ENCODE data around the gene GNG4.

Gene GNG4

GRCh38 chr1:235562589-235562988 is 87.0 kb downstream of the GNG4 start:
- H2AFZ ChIP-seq (ENCODE audit: low read depth, low read length), result no peak overlapping the region
- no peak overlapping the region for H3K27ac ChIP-seq (ENCODE audit: low read length)
- no peak overlapping the region for H3K9ac ChIP-seq (ENCODE audit: low read length)
- H3K4me1 ChIP-seq (ENCODE audit: low read length), result no peaks in the 10 kb centered on the region
- H3K9me3 ChIP-seq (ENCODE audit: insufficient read depth, low read length), result no peaks in the 10 kb centered on the region
- H3K4me2 ChIP-seq (ENCODE audit: low read length), result no peak overlapping the region
- TF ChIP-seq EZH2phosphoT487 (IDR thresholded peaks at IDR 0.05; ENCODE audit: low read depth), result no peak
- TF ChIP-seq, protein P1, sequence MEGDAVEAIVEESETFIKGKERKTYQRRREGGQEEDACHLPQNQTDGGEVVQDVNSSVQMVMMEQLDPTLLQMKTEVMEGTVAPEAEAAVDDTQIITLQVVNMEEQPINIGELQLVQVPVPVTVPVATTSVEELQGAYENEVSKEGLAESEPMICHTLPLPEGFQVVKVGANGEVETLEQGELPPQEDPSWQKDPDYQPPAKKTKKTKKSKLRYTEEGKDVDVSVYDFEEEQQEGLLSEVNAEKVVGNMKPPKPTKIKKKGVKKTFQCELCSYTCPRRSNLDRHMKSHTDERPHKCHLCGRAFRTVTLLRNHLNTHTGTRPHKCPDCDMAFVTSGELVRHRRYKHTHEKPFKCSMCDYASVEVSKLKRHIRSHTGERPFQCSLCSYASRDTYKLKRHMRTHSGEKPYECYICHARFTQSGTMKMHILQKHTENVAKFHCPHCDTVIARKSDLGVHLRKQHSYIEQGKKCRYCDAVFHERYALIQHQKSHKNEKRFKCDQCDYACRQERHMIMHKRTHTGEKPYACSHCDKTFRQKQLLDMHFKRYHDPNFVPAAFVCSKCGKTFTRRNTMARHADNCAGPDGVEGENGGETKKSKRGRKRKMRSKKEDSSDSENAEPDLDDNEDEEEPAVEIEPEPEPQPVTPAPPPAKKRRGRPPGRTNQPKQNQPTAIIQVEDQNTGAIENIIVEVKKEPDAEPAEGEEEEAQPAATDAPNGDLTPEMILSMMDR (IDR thresholded peaks at IDR 0.05; ENCODE audit: low read depth, low read length), result no peak
- no peaks in the 10 kb centered on the region for H3K79me2 ChIP-seq (ENCODE audit: low read length)
- no peak overlapping the region for H3K4me3 ChIP-seq (ENCODE audit: low read length)
- H3K27me3 ChIP-seq (ENCODE audit: low read depth, low read length), result peaks cover 14% of the 10 kb centered on the region
- no peaks in the 10 kb centered on the region for H3K36me3 ChIP-seq (replicated peaks; ENCODE audit: low read depth, low read length)
- H4K20me1 ChIP-seq (ENCODE audit: insufficient read depth, low read length), result no peaks in the 10 kb centered on the region

- Histone ChIP-seq H3K79me2 (ENCODE audit: low read length) (no peaks in the 10 kb centered on the region), H2AFZ (ENCODE audit: low read depth, low read length) (no peak overlapping the region)
Measured at GRCh38 chr1:235558621-235559169, 90.9 kb downstream of the GNG4 start.

GRCh38 chr1:235557495-235557894 is 92.1 kb downstream of the GNG4 start:
- H3K79me2 ChIP-seq (ENCODE audit: low read length), result no peaks in the 10 kb centered on the region
- 0 out of 2 replicates have a peak, but pooled peaks cover 5% of the 10 kb centered on the region for H3K27me3 ChIP-seq (ENCODE audit: low read depth, low read length)
- H4K20me1 ChIP-seq (ENCODE audit: insufficient read depth, low read length), result no peaks in the 10 kb centered on the region
- H3K9me3 ChIP-seq (ENCODE audit: insufficient read depth, low read length), result no peaks in the 10 kb centered on the region
- no peak overlapping the region for H3K9ac ChIP-seq (ENCODE audit: low read length)
- H3K27ac ChIP-seq (ENCODE audit: low read length), result no peak overlapping the region
- H3K4me3 ChIP-seq (ENCODE audit: low read length), result no peak overlapping the region
- H3K4me1 ChIP-seq (ENCODE audit: low read length), result no peaks in the 10 kb centered on the region
- H3K36me3 ChIP-seq (replicated peaks; ENCODE audit: low read depth, low read length), result no peaks in the 10 kb centered on the region
- no peak overlapping the region for H3K4me2 ChIP-seq (ENCODE audit: low read length)
- TF ChIP-seq, protein P1 (IDR thresholded peaks at IDR 0.05; ENCODE audit: low read depth, low read length), result peak; percentile 41
- no peak for TF ChIP-seq EZH2phosphoT487 (IDR thresholded peaks at IDR 0.05; ENCODE audit: low read depth)
- H2AFZ ChIP-seq (ENCODE audit: low read depth, low read length), result no peak overlapping the region

More at GRCh38 chr1:235558621-235559169, 90.9 kb downstream of the GNG4 start:
- H4K20me1 ChIP-seq (ENCODE audit: insufficient read depth, low read length), result no peaks in the 10 kb centered on the region
- 0 out of 2 replicates have a peak, but pooled peaks cover 7% of the 10 kb centered on the region for H3K27me3 ChIP-seq (ENCODE audit: low read depth, low read length)
- no peak overlapping the region for H3K4me2 ChIP-seq (ENCODE audit: low read length)
- no peak overlapping the region for H3K9ac ChIP-seq (ENCODE audit: low read length)
- no peaks in the 10 kb centered on the region for H3K9me3 ChIP-seq (ENCODE audit: insufficient read depth, low read length)
- no peaks in the 10 kb centered on the region for H3K36me3 ChIP-seq (replicated peaks; ENCODE audit: low read depth, low read length)
- TF ChIP-seq, protein P1 (IDR thresholded peaks at IDR 0.05; ENCODE audit: low read depth, low read length), result no peak
- no peak for TF ChIP-seq EZH2phosphoT487 (IDR thresholded peaks at IDR 0.05; ENCODE audit: low read depth)
- no peak overlapping the region for H3K4me3 ChIP-seq (ENCODE audit: low read length)
- H3K27ac ChIP-seq (ENCODE audit: low read length), result no peak overlapping the region
- no peaks in the 10 kb centered on the region for H3K4me1 ChIP-seq (ENCODE audit: low read length)

GRCh38 chr1:235556807-235557206 is 92.8 kb downstream of the GNG4 start:
- H3K27me3 ChIP-seq (ENCODE audit: low read depth, low read length), result 0 out of 2 replicates have a peak, but pooled peaks cover 5% of the 10 kb centered on the region

More at GRCh38 chr1:235556807-235557206, 92.8 kb downstream of the GNG4 start:
- H3K4me2 ChIP-seq (ENCODE audit: low read length), result no peak overlapping the region
- no peak overlapping the region for H3K9ac ChIP-seq (ENCODE audit: low read length)
- H2AFZ ChIP-seq (ENCODE audit: low read depth, low read length), result no peak overlapping the region
- H3K9me3 ChIP-seq (ENCODE audit: insufficient read depth, low read length), result no peaks in the 10 kb centered on the region
- H3K79me2 ChIP-seq (ENCODE audit: low read length), result no peaks in the 10 kb centered on the region
- no peaks in the 10 kb centered on the region for H4K20me1 ChIP-seq (ENCODE audit: insufficient read depth, low read length)
- H3K4me1 ChIP-seq (ENCODE audit: low read length), result no peaks in the 10 kb centered on the region
- no peaks in the 10 kb centered on the region for H3K36me3 ChIP-seq (replicated peaks; ENCODE audit: low read depth, low read length)
- no peak for TF ChIP-seq EZH2phosphoT487 (IDR thresholded peaks at IDR 0.05; ENCODE audit: low read depth)
- TF ChIP-seq, protein P1 (IDR thresholded peaks at IDR 0.05; ENCODE audit: low read depth, low read length), result no peak
- no peak overlapping the region for H3K4me3 ChIP-seq (ENCODE audit: low read length)
- no peak overlapping the region for H3K27ac ChIP-seq (ENCODE audit: low read length)

All from OCI-LY3 (cell line).